ENCODE results near the gene PRSS57.

Gene PRSS57

DNA sequence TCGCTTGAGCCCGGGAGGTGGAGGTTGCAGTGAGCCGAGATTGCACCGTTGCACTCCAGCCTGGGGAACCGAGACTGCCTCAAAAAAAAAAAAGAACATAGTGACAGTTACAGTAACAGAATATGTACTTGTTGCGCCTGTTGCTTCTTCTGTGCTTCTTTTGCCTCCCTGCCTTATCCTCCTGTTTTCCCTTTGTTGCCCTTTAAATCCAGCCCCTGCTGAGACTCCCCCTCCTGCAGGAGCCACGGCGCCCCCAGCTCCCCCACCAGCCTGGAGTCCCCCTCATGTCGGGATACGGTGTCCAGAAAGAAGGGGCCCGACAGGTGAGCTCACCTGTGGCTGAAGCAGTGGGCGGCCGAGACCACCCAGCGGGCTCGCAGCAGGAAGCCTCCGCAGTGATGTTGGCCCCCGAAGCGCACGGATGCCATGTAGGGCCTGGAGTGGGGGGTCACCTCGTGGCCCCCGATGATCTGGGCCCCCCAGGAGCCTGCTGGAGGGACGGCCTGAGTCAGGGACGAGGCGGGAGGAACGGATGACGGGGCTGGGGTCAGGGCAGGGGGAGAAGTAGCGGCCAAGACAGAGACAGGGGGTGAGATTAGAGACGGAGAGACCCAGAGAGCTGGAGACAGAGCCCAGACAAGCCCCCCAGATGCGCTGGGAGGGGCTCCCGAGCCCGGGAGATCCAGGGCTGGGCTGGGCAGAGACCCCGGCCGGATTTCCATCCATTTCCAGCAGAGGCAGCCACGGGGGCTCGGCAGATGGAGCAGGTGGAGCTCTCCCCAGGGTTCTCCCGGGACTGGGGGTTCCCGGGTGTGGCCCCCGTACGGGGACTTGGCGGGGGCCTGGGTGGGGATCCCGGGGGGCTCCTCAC, 536 bp downstream of the PRSS57 start:
- DNase-seq (ENCODE audit: low read depth, low spot score) = no peak

- no peak for DNase-seq (ENCODE audit: low read depth, low spot score)
Measured at GRCh38 chr19:690203-690602, 5.0 kb downstream of the PRSS57 start.

- no peak for DNase-seq (ENCODE audit: low read depth, low spot score)
Measured at GRCh38 chr19:688992-689391, 6.3 kb downstream of the PRSS57 start.

- DNase-seq (ENCODE audit: low read depth, low spot score) = no peak
Measured at GRCh38 chr19:688214-688613, 7.0 kb downstream of the PRSS57 start.

GRCh38 chr19:687569-688166, 7.6 kb downstream of the PRSS57 start:
- DNase-seq (ENCODE audit: low read depth, low spot score) = no peak

DNA sequence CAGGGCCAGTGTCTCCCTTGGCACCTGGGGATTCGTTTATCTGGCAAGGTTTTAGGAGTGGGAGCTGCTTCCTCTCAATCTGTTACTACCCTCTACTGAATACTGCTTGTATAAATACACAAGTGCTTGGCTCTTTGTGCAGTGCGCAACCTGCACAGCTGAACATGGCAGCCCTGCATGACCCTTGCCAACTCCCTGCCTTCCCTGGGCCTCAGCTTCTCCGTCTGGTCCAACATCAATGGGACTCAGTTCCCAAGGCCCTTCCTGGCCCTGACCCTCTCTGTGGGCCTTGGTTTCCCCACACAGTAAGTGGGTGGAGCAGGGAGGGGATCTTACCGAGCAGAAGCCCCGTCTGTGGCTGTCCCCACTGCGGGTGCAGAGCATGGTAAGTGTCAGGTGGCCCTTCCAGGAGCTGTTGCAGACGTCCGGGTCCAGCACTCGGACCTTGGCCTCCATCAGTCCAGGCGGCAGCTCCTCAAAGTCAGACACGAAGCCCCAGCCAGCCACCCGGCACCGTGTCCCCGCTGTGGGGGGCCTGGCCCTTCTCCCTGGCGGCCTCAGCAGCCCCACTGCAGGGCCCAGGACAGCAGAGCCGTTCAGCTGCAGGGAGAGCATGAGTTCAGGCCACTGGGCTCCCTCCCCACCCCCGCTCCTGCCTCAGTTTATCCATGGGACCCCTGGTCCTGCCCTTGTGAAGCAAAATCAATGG, 8.5 kb downstream of the PRSS57 start:
- no peak for DNase-seq (ENCODE audit: low read depth, low spot score)

DNA sequence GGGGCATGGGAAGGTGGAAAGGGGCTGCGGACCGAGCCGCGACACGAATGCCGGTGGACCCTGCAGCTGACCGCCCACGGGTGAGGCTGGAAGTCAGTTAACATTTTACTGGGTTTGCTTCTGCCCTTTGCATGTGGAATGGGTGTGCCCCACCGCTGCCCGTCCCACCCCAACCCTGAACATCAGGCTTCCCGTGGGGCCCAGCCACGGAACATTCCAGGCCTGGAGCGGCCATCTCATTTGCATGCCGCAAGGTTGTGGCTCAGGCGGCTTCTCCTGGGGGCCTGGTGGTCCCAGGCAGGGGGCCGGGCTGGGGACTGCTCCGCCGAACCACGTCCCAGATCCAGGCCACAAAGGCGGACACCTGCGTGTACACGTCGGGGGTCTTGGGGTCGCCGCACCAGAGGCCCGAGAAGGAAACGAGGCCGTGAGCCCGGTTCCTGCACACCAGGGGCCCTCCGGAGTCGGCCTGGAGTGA, 9.8 kb downstream of the PRSS57 start:
- no peak for DNase-seq (ENCODE audit: low read depth, low spot score)

DNA sequence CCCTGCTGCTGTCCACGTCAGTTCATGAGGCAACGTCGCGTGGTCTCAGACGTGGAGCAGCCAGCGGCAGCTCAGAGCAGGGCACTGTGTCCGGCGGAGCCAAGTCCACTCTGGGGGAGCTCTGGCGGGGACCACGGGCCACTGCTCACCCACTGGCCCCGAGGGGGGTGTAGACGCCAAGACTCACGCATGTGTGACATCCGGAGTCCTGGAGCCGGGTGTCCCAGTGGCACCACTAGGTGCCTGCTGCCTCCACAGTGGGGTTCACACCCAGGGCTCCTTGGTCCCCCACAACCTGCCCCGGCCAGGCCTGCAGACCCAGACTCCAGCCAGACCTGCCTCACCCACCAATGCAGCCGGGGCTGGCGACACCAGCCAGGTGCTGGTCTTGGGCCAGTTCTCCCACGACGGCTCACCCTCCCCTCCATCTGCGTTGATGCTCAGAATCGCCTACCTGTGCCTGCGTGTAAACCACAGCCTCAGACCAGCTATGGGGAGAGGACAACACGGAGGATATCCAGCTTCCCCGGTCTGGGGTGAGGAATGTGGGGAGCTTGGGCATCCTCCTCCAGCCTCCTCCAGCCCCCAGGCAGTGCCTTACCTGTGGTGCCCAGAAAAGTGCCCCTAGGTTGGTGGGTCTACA, 12.5 kb downstream of the PRSS57 start:
- DNase-seq (ENCODE audit: low read depth, low spot score) = no peak

DNA sequence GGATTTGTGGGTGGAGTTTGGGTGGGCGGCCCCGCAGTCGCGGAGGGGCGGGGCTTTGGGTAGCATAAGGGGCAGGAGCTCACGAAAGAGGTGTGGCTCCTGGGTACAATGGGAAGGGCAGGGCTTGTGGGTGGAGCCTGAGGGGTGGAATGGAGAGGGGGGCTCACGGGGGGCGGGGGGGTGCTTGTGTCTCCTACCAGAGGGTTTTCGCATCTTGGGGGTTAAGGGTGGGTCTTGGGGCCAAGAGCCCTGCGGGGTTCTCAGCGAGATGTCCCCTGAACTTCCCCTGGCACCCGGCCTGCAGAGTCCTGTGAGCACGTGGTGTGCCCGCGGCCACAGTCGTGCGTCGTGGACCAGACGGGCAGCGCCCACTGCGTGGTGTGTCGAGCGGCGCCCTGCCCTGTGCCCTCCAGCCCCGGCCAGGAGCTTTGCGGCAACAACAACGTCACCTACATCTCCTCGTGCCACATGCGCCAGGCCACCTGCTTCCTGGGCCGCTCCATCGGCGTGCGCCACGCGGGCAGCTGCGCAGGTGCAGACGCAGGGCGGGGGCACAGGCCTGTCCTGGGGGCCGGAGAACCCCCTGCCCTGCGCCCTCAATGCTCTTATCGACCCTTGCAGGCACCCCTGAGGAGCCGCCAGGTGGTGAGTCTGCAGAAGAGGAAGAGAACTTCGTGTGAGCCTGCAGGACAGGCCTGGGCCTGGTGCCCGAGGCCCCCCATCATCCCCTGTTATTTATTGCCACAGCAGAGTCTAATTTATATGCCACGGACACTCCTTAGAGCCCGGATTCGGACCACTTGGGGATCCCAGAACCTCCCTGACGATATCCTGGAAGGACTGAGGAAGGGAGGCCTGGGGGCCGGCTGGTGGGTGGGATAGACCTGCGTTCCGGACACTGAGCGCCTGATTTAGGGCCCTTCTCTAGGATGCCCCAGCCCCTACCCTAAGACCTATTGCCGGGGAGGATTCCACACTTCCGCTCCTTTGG, 13.9 kb downstream of the PRSS57 start:
- no peak for DNase-seq (ENCODE audit: low read depth, low spot score)

GRCh38 chr19:680287-681028, 14.8 kb downstream of the PRSS57 start:
- peak; percentile 99 for DNase-seq (ENCODE audit: low read depth, low spot score)

DNA sequence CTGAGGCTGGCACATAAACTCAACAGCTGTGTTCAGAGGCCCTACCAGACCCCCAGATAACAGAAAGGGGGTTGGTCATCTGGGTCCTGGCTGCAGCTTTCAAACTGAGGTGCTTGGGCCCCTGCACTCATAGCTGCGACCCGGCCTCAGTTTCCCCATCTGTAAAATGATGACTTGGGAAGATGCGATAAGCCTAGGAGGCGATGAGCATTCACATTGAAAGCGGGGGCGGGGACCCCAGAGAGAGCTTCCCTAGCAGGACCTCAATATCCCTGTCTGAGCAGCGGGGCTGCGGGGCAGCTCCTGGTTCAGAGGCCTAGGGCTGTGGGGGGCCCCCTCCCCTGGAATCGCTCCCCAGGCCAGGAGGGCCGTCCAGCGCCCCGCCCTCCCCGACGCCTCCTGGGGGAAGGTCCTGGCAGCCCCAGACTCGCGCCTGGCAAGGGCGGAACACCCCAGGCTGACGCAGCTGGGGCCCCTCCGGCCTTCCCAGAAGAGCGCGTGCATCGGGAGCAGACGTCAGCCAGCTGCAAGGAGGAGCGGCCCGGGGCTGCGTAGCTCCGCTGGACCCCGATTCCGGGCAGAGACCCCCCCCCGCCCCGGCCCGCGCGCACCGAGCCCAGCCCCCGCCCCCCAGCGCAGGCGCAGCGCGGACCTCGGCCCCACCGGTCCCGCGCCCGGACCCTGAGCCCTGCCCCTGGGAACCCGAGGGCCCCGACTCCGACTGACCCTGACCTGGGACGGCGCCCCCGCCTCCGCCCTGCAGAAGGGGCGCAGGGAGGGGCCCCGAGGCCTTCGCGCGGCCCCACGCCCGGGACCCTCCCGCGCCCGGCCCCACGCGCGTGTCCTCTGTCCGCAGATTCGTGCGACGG, 15.6 kb downstream of the PRSS57 start:
- DNase-seq (ENCODE audit: low read depth, low spot score) = peak; percentile 84

- DNase-seq (ENCODE audit: low read depth, low spot score) = no peak
Measured at GRCh38 chr19:678791-679388, 16.4 kb downstream of the PRSS57 start.

DNA sequence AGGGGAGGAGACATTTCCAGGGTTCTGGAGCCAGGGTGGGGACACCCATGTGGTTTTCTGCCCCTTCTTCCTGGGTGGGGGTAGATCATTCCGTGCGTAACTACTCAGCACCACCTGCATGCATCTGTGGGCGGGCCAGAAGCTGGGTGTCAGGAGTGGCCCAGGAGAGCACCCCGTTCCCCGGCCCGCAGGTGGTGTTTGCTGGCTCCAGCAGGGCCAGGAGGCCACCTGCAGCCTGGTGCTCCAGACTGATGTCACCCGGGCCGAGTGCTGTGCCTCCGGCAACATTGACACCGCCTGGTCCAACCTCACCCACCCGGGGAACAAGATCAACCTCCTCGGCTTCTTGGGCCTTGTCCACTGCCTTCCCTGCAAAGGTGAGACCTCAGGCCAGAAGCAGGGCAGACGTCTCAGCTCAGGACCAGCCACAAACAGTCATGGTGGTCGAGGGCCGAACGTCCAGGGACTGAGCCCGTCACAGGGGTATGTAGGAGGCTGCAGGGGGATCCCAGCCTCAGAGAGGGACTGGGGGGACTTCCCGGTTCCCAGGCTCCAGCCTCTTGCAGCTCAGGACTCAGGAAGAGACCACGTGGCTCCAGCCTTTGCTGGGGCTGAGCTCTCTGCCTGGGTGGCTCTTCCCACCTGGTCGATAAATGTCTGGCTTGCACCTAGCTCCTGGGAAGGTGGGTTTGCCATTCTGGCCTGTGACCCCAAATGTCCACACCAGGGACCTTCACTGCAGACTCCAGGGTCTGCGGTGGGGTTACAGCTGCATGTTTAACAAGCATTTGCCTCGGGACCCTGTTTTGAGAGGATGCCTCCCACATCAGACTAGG, 17.4 kb downstream of the PRSS57 start:
- DNase-seq (ENCODE audit: low read depth, low spot score) = peak; percentile 41

DNA sequence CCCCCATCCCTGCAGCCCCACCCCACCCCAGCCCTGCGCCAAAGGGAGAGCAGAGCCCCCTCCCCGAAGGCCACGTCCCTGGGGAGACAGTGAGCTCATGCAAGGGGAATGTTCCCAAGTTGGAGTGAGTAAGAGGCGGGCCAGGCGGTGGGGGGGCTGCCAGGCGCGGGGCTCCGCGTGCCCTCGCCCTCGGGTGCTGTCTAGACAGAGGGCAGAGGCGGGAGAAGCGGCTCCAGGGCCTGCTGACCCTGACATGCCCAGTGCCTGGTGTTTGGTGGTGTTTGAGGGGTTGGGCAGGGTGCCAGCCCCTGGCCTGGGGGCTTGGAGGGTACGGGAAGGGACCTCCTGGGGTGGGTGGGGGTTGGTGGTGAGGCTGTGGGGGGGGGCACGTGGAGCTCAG, 18.1 kb downstream of the PRSS57 start:
- peak; percentile 95 for DNase-seq (ENCODE audit: low read depth, low spot score)

DNA sequence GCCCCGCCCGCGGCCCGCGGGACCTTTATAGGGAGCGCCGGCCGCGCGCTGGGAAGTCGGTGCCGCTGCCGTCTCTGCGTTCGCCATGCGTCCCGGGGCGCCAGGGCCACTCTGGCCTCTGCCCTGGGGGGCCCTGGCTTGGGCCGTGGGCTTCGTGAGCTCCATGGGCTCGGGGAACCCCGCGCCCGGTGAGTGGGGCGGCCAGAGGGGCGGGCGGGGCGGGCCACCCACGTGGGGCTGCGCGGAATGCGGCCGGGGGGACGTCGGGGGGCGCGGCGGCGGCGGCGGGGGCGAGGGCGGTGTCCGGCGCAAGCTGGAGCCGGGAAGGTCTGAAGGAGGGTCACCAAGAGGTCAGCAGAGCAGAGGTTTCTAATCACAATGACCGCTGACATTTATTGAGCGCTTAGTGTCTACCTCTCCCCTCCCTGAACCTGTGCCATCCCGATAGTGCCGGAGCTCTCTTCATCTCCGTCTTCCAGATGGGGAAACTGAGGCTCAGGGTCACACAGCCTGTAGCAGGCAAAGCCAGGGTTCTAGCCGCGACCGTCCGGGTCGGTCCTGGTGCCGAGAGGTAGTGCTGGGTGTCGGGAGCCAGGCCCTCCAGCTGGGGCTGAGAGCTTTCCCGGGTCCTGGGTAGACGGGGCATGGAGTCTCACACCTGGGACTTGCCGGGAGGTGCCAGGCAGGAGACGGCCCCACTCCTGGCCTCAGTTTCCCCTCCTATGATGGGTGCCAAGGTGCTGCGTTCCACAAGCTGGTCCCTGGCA, 18.7 kb downstream of the PRSS57 start, which contains the start of gene FSTL3:
FSTL3 (plus strand) TSS at position 54 of the 767 bp plus-strand sequence; CDS start at position 86, 32 bp downstream.
- DNase-seq (ENCODE audit: low read depth, low spot score) = peak; percentile 69

- DNase-seq (ENCODE audit: low read depth, low spot score) = no peak
Measured at GRCh38 chr19:676007-676338, 19.3 kb downstream of the PRSS57 start.

All from astrocyte of the hippocampus (primary cell).